Stimulated activated naive B cell treated with anti-CD40 and anti-IgM and Interleukin-4, amounts not matched to agents 10 μg/mL and 1 μg/mL and 100 μg/mL, for 72 hours (primary cell): ENCODE measurements around the gene MRPL14.
"Not testable (repeated sequence)": the region's sequence is repeated elsewhere in the genome, so short reads cannot be mapped to it uniquely, and the experiment has no call there.

Experiments used
- ATAC-seq, 2 donors: fragments of 150-1000 bp; cut with Tn5 transposase; replicated peaks; 2 replicates each; pipeline ENCODE4 v1.10.0; 2021; ENCODE audit warnings: moderate library complexity in 1 of 2
- DNase-seq: peaks from one replicate; pipeline ENCODE4 v3.0.0; 2021
- H3K27ac Mint-ChIP-seq: one replicate; pipeline ENCODE4 v1.8.0; 2022; ENCODE audit warnings: mild to moderate bottlenecking, mixed read lengths
- H3K27me3 Mint-ChIP-seq, 2 donors: one replicate each; pipeline ENCODE4 v1.8.0; 2022; ENCODE audit warnings: mixed read lengths in 2 of 2
- H3K36me3 Mint-ChIP-seq, 2 donors: one replicate each; pipeline ENCODE4 v1.8.0; 2022; ENCODE audit warnings: mixed read lengths in 2 of 2, mild to moderate bottlenecking in 1 of 2
- H3K4me1 Mint-ChIP-seq, 2 donors: one replicate each; pipeline ENCODE4 v1.8.0; 2022; ENCODE audit warnings: mixed read lengths in 2 of 2, mild to moderate bottlenecking in 1 of 2
- H3K4me3 Mint-ChIP-seq, 2 donors: one replicate each; pipeline ENCODE4 v1.8.0; 2022; ENCODE audit warnings: mild to moderate bottlenecking in 2 of 2, mixed read lengths in 2 of 2, moderate library complexity in 1 of 2
- H3K9me3 Mint-ChIP-seq, 2 donors: one replicate each; pipeline ENCODE4 v1.8.0; 2022; ENCODE audit warnings: mixed read lengths in 2 of 2, mild to moderate bottlenecking in 1 of 2

The MRPL14 gene

DNA sequence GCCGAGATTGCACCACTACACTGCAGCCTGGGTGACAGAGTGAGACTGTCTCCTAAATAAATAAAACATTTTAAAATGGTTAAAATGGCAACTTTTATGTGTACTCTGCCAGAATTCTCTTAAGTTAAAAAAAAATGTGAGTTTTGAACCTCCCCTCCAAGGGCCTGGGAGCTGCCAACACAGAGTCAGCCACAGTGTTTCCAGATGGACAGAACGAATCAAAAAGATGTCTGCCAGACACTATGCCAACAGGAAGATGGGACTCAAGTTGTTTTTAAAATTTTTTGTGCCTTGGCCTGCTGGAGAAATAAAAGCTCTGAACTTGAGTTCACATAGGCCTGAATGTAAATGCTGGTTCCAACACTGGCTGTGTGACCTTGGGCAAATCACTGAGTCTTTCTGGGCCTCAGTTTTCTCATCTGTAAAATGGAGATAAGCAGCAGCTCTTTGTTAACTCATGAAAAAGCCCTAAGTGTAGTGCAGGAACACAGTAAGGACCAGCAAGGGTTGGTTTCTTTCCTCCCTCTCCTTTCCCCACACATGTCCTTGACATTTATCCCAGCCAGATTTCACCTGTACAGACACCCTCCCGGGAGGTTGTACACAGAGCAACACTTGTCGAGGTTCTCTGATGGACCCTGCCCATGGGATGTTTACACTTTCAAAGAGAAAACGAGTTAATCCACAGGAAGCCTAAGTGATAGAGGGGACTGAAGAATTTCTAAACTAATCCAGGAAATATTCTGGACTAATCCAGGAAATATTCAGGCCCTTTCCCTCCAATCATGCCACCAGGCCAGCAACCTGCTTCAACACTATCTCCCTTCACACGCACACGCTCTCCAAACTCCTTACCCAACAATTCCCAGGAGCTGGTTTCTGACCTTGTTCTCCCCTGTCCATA lies 35.0 kb downstream of the MRPL14 start:
- no peak overlapping the region for H3K4me3 Mint-ChIP-seq
- DNase-seq: no peak
- no peak overlapping the region for H3K27ac Mint-ChIP-seq
- no peak for ATAC-seq
- H3K36me3 Mint-ChIP-seq: peaks cover 13 to 23% of the 10 kb centered on the region in 2 donors
- no peaks in the 10 kb centered on the region for H3K9me3 Mint-ChIP-seq
- H3K27me3 Mint-ChIP-seq: no peaks in the 10 kb centered on the region
- peaks cover 4 to 5% of the 10 kb centered on the region in 2 donors for H3K4me1 Mint-ChIP-seq

DNA sequence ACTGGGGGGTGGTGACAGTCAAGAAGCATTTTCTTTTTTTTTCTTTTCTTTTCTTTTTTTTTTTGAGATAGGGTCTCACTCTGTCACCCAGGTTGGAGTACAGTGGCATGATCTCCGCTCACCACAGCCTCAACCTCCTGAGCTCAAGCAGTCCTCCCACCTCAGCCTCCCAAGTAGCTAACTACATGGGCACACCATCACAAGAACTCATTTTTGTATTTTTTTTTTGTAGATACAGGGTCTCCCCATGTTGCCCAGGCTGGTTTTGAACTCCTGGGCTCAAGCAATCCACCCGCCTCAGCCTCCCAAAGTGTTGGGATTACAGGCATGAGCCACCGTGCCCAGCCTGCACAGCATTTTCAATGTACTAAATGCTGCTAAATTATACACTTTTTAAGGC lies 35.9 kb downstream of the MRPL14 start:
- H3K4me3 Mint-ChIP-seq, DNase-seq, H3K4me1 Mint-ChIP-seq, ATAC-seq, H3K27me3 Mint-ChIP-seq, H3K27ac Mint-ChIP-seq, H3K9me3 Mint-ChIP-seq: not testable (repeated sequence)
- peaks cover 10 to 19% of the 10 kb centered on the region in 2 donors for H3K36me3 Mint-ChIP-seq

DNA sequence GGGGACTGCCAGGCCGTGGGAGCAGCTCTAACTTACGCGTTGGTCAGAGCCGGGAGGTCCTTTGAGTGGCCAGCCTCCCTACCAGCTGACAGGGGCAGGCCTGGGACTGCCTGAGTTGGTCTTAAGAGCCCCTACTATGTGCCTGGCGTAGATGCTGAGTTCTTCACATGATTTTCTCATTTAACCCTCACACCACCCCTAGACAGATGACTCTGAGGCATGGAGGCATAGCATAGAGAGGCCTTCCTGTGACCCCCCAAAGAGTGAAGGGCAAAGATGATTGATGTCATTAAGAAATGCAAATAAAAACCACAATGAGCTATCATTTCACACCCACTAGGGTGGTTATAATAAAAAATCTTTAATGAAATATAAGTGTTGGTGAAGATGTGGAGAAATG lies 36.8 kb downstream of the MRPL14 start:
- Mint-ChIP-seq H3K4me1 (no peaks in the 10 kb centered on the region), H3K27me3 (no peaks in the 10 kb centered on the region), H3K4me3 (no peak overlapping the region), H3K36me3 (peaks cover 10 to 19% of the 10 kb centered on the region in 2 donors), H3K27ac (no peak overlapping the region), H3K9me3 (no peaks in the 10 kb centered on the region)
- DNase-seq (no peak), ATAC-seq (no peak)

DNA sequence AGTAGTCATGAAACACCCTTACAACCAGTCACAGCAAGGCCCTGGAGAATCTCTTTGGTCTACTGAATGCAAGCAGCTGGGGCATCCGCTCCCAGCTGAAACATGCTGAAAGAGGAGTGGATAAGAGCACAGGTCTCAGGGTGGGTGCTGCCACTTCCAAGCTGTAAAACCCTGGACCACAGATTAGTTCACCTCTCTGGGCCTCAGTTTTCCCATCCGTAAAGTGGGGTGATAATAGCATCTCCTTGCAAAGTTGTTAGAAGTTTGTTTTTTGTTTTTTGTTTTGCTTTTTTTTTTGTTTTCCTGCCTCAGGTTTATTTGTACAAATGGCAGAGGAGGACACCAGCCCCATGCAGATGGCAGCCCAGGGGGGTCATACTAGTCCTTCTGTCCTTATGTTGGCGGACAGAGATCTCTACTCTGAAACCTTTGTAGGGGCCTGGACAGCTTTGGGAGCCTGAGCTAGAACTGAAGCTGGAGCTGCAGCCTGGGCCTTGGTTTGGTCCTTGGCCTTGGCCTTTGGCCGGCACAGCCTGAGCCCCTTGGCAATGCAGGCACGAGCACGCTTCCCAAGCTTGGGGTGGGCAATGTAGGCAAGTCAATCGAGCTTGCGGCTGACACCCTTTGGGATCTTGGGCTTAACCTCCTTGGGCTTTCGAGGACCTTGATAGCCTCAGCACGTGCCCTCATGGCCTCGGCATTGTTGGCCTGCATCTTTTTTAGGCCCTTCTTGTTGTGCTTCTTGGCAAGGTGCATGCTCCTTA lies 38.2 kb downstream of the MRPL14 start:
- Mint-ChIP-seq H3K27ac (no peak overlapping the region), H3K36me3 (peaks cover 2 to 7% of the 10 kb centered on the region in 2 donors)
- no peak for ATAC-seq

DNA sequence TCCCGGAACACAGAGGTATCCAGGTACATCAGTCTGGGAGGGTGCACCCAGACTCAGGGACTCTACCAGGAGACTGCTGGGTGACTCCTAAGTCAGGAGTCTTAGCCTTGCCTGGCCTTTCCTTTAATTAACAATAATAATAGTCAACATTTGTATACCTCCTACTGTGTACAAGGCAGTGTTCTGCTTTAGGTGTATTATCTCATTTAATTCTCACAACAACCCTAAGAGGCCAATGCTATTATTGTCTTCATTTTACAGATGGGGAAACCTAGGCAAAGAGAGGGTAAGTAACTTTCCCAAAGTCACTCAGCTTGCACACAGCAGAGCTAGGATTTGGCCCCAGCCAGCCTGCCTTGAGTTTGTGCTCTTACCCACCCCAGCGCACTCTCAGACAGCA lies 39.6 kb downstream of the MRPL14 start:
- Mint-ChIP-seq H3K4me1 (no peaks in the 10 kb centered on the region), H3K9me3 (no peaks in the 10 kb centered on the region), H3K36me3 (peaks cover 0 to 4% of the 10 kb centered on the region in 2 donors), H3K27me3 (no peaks in the 10 kb centered on the region), H3K4me3 (no peak overlapping the region), H3K27ac (peak overlapping the region; percentile 62)
- DNase-seq: no peak
- no peak for ATAC-seq

More for the DNA sequence above, 38.2 kb downstream of the MRPL14 start:
- no peaks in the 10 kb centered on the region for H3K9me3 Mint-ChIP-seq
- H3K4me3 Mint-ChIP-seq: no peak overlapping the region
- no peak for DNase-seq
- no peaks in the 10 kb centered on the region for H3K4me1 Mint-ChIP-seq
- no peaks in the 10 kb centered on the region for H3K27me3 Mint-ChIP-seq

DNA sequence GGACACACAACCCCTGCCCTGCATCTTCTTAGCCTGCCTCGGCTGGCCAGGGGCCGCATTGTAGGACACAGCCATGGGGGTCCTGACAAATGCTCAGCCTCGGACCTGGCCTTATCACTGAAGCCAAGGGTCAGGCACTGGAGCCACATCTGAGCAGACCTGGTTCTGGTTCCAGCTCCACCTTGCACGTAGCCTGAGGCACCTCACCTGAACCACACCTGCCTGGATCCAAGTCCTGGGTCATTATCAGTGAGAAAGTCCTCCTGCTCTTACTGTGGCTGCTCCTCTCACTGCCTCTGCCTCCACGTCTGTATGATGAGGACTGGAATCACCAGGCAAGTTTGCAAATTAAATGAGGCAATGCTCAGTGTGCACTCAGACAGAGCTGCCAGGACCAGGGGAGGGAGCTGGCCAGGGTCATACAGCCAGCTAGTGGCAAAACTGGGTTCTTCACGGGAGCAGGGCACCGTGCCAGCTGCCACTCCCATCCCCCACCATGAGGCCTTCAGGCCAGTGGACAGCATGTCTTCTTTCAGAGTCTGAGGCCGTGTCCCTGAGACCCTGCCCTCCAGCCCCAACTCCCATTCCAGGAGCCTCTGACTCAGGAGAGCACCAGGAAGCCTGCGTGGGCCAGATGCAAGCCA lies 40.2 kb downstream of the MRPL14 start:
- ATAC-seq (no peak), DNase-seq (no peak)
- Mint-ChIP-seq H3K9me3 (no peaks in the 10 kb centered on the region), H3K36me3 (peaks cover 0 to 4% of the 10 kb centered on the region in 2 donors), H3K4me3 (no peak overlapping the region), H3K27me3 (no peaks in the 10 kb centered on the region), H3K27ac (no peak overlapping the region), H3K4me1 (no peaks in the 10 kb centered on the region)

DNA sequence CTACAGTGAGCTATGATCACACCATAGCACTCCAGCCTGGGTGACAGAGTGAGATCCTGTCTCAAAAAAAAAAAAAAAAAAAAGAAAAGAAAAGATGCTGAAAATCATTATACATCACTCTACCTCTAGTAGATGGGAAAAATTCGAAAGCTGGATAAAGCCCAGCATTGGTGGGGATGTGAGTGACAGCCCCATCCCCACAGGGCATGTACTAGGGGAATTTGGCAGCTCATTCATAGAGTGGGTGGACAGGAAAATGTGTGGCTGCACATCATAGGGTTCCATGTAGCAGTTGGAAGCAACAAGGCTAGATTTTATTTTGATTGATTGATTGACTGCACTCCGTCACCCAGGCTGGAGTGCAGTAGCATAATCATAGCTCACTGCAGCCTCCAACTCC lies 42.0 kb downstream of the MRPL14 start:
- ATAC-seq: no peak
- no peaks in the 10 kb centered on the region for H3K4me1 Mint-ChIP-seq
- no peak for DNase-seq
- no peaks in the 10 kb centered on the region for H3K27me3 Mint-ChIP-seq
- H3K9me3 Mint-ChIP-seq: no peaks in the 10 kb centered on the region
- H3K4me3 Mint-ChIP-seq: no peak overlapping the region
- H3K36me3 Mint-ChIP-seq: no peaks in the 10 kb centered on the region
- no peak overlapping the region for H3K27ac Mint-ChIP-seq

DNA sequence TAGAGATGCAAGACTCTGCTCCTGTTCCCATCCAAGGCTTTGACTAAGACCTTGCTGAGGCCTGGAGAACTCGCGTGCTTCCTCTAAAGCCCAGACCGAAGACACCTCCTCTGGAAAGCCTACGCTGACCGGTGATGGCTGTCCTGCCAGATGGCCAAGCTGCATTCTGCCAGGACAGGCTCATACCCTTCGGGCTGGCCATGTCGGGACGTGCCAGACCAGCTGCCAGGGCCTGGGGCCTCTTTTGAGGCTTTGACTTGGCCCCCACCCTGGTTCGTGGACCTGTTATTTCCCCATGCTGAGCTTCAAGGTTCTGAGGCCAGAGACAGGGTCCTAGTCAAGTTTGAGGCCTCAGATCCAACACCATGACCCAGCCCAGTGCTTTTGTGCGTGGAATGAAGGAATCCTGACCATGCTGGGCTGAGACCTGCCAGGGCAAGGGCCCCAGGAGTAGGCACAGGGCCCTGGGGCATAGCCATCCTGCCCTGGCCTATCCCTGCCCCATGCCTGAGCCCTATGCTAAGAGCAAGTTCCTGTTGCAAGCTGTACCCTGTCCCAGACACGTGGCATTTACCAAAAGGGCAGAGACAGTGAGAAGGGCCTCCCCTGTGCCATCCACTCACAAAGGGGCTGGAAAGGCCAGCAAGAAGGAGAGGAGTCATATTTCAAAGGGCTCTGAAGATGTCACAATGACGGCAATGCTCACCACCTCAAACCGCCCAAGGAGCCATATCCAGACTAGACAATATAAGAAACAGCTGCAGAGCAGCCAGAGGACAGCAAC lies 42.8 kb downstream of the MRPL14 start:
- ATAC-seq (peak in 1 of 2 donors; percentile 58), DNase-seq (no peak)
- no peak overlapping the region for H3K27ac Mint-ChIP-seq
- no peaks in the 10 kb centered on the region for H3K4me1 Mint-ChIP-seq
- no peak overlapping the region for H3K4me3 Mint-ChIP-seq
- H3K9me3 Mint-ChIP-seq: no peaks in the 10 kb centered on the region
- H3K36me3 Mint-ChIP-seq: no peaks in the 10 kb centered on the region
- no peaks in the 10 kb centered on the region for H3K27me3 Mint-ChIP-seq

DNA sequence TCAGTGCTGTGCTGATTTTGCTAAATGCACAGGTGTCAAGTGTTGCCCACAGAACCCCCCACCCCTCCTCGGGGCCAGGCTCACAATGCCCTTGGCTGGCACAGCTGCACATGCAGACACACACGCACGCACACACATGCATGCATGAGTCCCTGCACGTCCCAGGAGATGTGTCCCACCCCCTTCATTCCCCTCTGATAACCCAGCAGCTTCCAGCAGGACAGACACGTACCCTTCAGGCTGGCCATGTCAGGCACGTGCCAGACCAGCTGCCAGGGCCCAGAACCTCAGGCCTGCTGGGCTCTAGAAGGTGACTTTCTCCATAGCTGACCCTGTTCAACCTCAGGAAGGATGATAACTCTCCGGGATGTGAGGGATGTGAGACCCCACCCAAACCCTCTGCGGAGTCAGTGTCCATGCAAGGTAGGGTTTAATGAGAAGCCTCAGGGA lies 44.4 kb downstream of the MRPL14 start:
- no peak overlapping the region for H3K27ac Mint-ChIP-seq
- no peaks in the 10 kb centered on the region for H3K9me3 Mint-ChIP-seq
- no peaks in the 10 kb centered on the region for H3K4me1 Mint-ChIP-seq
- H3K27me3 Mint-ChIP-seq: peaks cover 8 to 13% of the 10 kb centered on the region in 2 donors
- H3K4me3 Mint-ChIP-seq: no peak overlapping the region
- no peak for DNase-seq
- no peaks in the 10 kb centered on the region for H3K36me3 Mint-ChIP-seq
- no peak for ATAC-seq

DNA sequence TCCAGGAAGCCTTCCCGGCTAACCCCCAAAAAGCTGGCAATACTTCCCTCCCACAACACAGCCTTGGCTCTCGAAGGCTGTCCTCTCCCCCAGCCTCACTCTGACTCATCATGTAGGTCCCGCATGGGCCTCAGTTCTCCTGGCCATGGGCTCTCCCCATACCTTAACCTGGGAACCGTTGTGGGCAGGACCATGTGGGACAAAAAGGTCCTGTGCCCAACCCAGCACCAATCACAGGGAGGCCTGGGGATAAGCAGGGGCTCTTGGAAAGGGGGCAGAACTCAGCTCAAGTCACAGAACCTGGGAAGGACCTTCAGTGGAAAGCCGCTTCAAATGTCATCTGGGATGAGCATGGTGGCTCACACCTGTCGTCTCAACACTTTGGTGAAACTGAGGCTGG lies 45.5 kb downstream of the MRPL14 start:
- H3K4me3 Mint-ChIP-seq: no peak overlapping the region
- no peak overlapping the region for H3K27ac Mint-ChIP-seq
- H3K9me3 Mint-ChIP-seq: no peaks in the 10 kb centered on the region
- peaks cover 16 to 21% of the 10 kb centered on the region in 2 donors for H3K27me3 Mint-ChIP-seq
- DNase-seq: no peak
- H3K4me1 Mint-ChIP-seq: peaks cover 0 to under 1% of the 10 kb centered on the region in 2 donors
- H3K36me3 Mint-ChIP-seq: no peaks in the 10 kb centered on the region
- ATAC-seq: no peak

DNA sequence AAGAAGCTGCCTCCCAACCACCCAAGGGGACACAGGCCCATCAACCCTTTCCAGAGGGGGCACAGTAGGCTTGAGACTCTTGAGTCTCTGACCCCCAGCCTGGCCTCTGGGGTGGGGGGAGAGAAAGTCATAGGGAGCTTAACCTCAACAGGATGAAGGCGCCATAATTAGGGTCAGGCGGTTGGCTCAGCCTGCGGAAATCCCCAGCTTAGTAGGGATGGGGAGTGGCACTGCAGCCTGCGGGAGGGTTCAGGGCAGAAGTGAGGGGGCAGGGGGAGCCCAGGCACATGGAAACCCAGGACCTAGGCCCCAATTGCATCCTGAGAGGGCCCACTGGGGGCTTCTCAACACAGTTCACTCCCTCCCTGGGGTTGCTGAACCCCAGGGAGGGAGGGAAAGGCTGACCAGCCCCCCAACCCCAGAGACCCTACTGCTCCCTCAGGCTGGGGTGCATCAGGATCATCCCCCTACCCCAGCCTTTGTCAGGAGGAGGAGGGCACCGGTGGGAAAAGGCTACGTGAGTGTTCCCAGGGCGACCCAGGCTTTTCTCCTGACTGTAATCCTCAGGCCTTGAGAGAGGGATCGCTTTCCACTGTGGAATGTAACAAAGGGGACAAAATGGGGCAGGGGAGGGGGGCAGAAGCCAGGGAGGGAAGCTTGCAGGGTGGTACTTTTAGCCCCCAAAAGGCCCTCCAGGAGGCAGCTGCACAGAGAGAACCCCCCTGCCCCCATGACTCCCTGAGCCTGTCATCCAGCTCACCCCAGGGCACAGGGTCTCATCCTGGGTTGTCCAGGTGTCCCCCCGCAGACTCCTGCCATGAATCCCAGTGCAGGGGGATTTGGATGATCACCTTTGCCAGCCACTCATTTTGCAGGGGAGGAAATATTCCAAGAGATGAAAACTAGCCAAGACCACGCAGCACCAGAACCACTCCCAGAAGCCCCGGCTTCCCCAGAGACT lies 46.4 kb downstream of the MRPL14 start:
- Mint-ChIP-seq H3K36me3 (no peaks in the 10 kb centered on the region), H3K27me3 (peaks cover 20 to 26% of the 10 kb centered on the region in 2 donors), H3K4me1 (peaks cover 0 to 1% of the 10 kb centered on the region in 2 donors), H3K9me3 (no peaks in the 10 kb centered on the region), H3K4me3 (no peak overlapping the region), H3K27ac (no peak overlapping the region)
- DNase-seq (no peak), ATAC-seq (no peak)

DNA sequence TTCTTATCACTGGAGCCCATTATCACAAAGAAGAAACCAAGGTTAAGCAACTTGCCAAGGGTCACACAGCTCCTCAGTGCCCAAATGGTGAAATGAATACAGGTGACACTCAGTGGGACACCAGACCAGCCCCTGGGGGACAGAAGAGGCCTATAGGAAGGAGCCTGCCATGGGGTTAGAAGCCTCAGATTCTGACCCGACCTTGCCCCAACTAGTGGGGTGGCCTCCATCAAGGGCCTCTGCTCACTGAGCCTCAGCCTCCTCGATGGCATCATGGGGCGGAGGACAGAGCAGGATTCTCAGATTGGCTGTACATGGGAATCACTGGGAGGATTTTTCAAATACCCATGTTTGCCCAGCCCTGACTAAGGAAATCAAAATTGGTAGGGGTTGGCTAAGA lies 47.6 kb downstream of the MRPL14 start:
- Mint-ChIP-seq H3K4me1 (peaks cover 2% of the 10 kb centered on the region in 2 donors), H3K27me3 (peaks cover 30 to 37% of the 10 kb centered on the region in 2 donors), H3K36me3 (no peaks in the 10 kb centered on the region), H3K9me3 (no peaks in the 10 kb centered on the region), H3K27ac (no peak overlapping the region), H3K4me3 (no peak overlapping the region)
- peak in 1 of 2 donors; percentile 9 for ATAC-seq
- DNase-seq: no peak
